KG1 (cell line): ENCODE data around the gene NR2F1-AS1.

Source experiments
- DNase-seq: peaks from one replicate; lab custom pipeline; 2025; lab: John Stamatoyannopoulos, UW

The NR2F1-AS1 gene

DNA sequence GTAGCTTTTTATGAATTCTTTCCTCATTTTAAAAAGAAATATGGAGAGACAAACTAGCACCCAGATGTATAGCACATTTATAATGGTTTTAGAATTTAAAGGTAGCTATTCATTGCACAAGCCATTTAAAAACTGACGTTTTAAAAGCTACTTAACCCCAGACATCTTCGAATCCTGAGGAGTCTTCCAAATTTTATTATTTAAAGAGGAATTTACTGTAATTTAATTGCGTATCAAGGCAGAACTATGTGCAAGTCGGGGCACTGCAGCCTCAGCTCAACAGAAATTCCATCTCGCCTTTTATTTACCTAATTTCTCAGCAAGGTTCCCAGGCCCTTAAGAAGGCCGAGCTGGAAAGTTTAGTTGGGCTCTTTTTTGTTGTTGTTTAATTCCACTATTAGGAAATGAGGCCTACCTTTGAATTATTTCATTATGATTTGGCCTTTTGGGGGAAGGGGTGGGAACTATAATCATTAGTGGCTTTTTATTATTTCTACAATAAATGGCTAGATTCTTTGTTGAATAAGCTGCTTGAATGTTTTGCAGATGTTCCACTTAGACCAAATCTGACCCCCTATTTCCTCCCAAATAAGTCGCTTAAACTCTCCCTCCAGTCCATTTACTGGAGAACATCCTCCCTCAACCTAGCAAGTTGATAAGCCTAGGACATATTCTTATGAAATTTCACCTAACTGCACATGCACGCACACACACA, 22.2 kb upstream of the NR2F1-AS1 start:
- no peak for DNase-seq

DNA sequence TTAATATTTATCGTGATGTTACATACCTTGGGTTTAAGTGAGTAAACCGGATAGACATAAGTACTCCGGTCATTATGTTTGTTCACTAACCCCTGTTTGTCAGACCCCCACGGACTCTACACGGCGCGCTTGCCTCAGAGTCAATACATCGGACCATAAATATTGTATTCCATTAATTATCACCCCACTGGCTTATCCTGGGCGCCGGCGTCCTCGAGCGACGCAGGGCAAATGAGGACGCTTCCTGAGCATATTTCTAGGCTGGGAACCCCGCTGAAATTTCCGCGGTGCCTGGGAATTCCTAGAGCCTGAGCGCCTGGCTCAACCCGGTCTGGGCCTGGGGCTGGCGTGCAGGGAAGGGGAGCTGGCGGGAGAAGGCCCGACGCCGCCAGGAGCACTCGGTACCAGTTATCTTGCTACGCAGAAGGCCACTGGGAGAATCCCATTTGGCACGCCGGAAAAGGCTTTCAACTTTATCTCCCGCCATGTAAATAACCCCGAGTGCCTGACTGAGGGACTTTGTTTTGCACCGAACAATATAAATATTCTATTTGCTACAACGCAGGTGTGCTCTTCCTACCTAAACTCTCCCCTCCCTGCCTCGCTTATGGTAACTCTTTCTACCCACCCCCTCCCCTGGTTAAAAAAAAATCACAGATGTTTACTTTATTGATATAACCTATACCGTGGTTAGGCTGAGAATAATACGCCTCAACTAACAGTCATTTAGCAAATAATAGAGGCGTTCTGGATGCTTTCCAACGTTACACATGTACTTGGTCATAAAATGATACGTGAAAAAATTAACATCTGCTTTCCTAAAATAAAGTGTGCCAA, 21.4 kb upstream of the NR2F1-AS1 start:
- DNase-seq, result no peak

DNA sequence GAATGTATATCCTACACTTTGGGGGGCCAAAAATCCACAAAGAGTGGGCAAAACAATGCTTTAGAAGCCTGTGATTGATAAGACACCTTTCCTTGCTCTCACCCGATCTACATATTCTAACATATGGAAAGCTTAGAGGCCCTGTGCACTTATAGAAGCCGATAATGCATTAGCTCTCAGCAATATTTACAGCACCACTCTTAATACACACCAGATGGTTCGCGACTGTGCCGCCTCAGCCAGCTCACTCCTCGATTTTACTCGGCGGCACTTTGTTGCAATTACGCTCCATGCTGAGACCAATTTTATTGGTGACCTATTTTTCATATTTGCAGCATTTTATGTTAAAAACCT, 20.8 kb upstream of the NR2F1-AS1 start:
- no peak for DNase-seq

DNA sequence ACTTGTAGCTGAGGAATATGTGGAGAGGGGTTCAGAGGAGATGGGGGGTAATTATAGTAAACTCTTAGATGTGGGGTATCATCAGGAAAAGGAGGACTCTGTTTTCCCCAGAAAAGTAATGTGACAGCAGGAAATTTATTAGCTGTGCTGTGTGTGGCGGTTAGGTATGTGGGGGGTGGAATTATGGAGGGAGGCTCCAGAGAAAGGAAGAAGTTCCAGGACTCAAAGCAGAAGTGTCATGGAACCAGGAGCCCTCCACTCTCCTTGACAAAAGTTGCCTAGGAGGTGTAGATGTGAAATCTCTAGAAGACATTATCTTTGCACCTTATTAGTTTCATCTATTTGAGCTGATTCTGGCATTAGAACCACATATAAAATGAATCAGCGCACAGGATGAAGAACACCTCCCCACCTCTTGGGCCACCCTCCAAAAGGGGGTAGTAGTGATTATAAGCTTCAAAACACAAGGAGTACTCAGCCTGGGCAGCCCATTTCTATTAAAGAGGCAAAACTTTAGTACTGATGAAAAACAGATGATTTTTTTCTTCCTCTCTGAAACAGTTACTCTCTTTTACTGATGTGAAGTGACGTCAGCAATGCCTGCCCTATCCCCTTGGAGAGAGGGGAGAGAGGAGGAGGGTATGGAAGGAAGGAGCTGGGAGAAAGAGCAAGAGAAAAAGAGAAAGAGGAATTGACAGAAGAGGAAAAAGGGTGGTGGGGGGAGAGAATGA, 20.2 kb upstream of the NR2F1-AS1 start:
- no peak for DNase-seq

DNA sequence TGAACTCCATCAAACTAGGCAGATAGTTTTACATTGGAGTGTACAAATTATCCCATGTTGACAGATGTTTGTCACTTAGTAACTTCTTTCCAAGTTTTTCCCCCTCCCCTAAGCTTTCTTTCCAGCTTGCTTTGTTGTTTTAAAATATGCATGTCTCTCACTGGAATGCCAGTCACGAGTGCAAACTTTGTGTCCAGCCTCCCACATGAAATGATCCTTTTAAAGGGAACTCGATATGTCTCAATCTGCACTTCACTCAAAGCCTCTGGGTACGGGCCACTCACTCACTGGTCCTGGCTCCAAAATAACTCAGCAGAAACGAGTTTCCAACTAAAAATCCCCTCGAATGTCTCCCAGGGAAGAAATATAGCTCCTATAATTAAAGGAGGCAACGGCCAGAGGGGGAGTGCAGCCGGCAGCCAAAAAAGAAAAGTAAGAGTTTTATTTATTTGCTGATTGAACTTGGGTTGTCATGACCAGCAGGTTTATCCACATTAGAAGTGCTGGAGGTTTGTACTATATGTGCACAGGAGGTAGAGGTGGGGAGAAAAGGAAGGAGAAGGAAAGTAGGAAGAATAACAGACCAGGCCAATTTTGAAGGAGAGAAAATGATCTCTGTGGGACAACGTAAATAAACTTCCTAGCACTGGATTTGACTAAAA, 19.5 kb upstream of the NR2F1-AS1 start:
- no peak for DNase-seq

DNA sequence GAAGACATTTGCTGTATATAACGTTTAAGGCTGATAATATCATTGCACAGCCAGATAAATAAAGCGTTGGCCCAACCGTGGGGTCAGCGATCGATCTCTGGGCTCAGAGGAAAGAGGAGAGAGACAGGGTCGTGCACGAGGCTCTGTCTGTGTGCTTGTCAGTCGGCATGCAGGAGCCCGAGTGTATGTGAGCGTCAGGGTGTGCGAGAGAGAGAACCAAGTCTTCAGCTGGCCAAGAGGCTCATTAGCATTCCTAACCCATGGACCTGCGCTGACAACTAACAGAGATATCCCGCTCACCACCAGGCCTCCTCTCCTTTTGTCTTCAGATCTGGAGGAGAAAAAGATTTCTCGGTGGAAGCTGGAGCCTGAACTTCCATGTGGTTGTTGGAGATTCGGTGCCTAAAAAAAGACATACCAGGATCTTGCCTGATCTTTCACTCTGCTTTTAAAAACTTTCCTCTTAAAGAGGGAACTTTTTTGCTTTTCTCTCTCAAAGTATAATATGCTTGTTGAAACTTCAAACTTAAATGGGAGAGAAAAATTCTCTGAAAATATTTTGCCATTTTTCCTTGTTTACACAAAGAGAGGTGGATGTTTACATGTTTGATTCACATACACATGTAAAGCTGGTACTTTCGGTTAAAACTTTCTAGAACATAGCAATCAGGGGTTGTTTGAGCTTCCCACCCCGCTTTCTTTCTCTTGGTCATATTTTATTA, 18.5 kb upstream of the NR2F1-AS1 start:
- DNase-seq, result no peak

DNA sequence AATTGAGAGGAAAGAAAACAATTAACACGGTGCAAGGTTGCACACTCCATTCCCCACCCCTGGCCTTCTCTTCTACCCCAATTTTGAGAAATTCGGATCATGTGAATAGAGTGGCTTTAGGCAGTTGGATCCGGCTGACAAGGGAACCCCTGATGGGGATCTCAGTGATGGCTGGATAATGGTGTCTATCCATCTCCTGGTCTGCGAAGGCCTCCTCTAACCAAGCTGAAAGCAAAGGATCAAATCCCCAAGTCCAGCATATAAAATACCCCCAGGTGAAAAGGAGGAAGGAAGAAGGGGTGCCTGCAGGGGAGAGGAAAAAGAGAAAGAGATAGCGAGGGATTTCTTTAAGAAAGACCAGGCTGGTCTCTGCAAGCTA, 18.0 kb upstream of the NR2F1-AS1 start:
- no peak for DNase-seq

DNA sequence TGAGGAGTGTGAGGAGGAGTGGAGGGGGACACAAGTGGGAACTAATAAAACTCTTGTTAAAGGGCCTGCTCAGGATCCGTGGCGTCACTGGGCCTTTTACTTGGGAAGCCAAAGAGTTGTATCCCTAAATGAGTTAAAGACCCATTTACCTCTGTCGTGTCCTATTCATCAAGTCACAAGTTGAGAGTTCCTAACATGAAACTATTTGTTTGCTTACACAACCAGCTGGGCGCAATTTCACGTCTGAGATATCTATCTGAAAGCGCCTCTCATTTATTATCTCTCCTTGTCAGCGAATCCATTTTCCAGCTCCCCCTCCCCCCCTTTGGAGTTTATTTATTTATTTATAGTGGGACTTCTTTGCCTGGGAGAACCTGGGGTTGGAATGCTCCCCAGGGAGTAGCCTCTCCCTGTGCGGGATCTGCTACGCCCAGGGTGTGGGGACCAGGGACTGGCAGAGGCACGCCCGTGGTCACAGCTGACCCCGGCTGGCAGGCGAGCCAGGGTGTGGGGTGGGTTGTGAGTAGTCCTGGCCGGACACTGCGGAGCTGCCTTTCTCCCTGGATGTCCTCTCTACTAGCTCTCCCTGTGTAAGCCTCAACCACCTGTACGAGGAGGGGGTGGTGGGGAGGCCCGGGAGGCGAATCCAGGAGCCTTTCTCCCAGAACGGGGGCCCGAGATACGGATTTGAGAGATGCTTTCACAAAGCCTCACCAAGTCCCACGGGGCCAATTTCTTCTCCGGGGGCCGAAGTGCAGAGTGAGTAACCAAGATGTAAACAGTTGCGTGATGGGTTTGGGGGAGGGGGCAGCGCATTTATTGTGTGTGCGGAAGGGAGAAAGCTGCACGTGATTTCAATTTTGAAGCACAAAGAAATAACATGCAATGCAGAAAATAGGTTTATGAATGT, 17.3 kb upstream of the NR2F1-AS1 start:
- DNase-seq, result no peak

DNA sequence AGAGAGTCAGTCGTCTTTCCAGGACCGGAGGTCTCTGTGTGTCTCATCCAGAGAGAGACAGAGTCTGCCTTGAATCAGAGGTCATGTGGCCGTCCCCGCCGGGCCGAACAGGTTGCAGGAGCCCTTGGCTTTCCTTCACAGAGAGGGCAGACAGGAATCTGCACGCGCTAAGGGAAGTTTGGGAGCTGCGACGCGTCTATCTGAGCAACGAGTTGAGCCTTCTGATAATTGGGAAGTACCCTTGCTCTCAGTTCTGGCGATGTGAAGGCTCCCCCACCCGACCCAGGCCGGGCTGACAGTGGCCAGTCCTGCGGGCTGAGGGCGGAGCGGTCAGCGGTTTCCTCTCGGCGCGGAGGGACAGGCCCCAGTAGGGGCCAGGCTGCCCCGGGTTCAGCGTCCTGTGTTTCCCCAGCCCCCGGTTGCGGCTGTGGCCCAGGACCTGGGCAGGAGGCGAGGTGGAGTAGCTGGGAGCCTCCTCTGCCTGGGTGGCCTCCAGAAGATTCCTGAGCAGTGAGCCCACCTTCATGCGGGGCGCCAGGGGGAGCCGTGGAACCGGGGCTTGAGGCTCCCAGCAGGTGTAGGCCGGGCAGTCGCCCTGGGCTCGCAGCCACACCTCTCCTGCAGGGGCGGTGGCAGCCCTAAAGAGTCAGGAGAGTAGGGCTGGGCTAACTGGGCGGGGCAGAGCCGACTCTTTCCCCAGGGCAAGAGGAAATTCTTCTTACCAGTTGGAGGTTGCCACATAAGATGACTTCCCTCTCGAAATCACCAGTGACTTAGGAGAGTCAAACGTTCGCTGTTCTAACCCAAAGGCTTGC, 15.9 kb upstream of the NR2F1-AS1 start:
- no peak for DNase-seq

DNA sequence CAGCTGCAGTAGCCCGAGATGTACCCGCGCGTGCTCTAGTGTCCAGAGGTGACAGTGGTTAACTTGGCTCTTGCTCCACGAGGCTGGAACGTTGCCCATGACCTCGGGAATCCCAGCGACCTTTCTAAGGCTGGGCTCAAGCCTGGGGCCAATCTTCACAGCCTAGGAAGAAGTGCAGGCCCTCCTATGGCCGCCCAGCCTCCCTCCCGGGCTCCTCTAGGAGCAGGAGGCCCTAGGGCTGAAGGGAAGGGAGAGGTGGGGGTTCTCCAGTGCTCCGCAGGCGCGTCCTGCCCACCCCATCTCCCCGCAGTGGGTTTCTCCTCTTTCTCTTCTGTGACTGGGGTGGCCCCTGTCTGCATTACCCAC, 15.3 kb upstream of the NR2F1-AS1 start:
- no peak for DNase-seq

DNA sequence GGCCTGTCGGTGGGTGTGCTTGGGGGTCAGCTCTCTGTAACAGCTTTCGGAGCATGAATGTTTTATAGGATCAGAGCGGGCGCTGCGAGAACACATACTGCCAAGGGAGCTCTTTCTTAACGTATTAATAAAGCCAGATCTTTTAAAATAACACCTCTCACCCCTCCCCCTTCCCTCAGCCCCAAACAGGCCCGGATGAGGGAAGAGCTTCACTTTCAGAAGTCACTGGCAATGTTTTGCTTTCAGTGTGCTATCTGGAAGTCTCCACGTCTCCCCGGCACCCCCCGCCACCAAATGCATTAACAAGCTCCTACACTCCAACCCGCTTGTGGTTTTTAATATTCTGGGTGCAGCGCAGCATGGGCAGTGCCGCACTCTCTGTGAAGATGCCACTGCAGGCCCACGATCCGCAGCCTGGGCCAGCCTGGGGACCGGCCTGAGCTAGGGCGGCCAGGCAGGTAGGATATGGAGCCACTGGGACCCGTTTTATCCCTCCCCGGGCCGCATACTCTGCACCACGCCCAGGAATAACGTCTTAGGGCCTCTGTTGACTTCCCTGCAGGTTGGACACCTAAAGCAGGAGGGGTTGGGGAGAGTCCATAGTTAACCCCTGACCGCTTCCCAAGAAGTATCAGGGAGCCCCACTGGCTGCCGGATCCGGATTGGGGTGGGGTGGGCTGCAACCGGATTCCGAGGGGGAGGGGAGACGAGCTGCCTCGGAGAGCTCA, 14.6 kb upstream of the NR2F1-AS1 start:
- DNase-seq, result no peak

DNA sequence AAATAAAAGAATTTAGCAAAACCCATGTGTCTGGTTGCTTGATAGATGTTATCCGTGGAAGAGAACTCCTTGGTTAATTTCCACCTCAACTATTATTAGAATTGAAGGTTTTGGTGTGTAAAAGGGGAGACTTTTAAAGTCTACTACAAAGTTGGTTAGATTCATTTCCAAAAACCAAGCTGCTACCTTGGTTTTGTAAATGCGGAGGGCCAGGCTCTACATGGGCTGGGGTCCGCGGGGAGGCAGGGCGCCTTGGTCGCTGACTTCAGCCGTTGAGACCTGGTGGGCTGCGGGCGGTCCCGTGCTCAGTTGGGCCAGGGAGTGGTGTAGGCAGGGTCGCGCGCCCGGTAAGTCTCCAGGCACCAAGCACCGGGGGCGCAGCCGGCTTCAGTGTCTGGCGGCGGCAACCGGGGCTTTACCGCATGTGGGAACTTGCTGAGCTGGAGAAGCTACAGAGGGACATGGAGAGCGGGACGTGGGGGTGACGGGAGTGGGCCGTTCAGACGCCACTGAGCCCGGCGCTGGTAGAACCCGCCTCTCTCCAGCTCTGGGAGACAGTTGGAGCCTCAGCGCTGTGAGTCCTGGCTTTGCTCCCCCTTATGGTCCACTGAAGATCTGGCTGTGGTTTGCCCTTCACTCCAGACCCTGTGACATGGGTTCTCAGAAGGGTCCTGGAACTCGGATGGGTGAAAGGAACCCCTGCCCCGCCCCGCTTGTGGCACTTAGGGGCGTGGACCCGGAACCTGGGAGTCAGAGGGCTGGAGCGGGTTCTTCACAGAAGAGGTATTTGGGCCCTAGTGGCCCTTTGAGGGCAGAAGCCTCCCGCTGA, 13.8 kb upstream of the NR2F1-AS1 start:
- no peak for DNase-seq

DNA sequence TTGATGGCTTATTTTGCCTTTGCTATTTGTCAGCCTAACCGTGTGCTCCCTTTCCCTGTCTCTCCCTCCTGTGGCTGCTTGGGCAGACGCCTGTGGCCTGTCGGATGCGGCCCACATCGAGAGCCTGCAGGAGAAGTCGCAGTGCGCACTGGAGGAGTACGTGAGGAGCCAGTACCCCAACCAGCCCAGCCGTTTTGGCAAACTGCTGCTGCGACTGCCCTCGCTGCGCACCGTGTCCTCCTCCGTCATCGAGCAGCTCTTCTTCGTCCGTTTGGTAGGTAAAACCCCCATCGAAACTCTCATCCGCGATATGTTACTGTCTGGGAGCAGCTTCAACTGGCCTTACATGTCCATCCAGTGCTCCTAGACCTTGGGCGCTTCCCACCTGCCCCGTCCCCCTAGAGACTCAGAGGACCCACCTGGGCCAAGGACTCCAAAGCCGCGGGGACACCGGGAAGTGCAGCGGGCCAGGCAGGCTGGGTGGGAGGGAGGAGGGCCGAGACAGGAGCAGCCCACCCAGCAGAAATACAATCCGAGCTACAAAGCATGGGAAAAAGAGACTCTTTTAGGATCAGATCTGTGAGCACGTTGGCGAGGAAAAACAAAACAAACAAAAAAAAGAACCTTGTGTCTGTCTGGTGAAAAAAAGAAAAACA, 12.6 kb upstream of the NR2F1-AS1 start:
- no peak for DNase-seq

DNA sequence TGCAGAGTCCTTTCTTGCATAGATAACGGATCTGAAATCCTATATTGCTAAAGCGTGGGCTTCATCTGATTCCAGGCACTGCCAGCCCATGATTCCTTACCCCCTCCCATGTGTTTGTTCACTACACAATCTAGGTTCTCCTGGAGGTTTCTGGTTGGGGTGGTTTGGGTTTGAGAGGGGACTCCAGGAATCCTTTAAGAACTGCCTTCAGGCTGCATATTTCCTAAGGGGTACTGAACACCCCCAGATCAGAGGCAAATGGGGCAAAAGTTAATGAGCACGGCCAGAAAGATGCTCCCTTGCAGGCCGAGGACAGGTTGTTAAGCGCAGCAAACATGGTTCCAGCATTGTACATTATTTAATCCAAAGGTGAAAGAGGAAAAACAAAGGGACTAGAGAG, 11.9 kb upstream of the NR2F1-AS1 start:
- no peak for DNase-seq

DNA sequence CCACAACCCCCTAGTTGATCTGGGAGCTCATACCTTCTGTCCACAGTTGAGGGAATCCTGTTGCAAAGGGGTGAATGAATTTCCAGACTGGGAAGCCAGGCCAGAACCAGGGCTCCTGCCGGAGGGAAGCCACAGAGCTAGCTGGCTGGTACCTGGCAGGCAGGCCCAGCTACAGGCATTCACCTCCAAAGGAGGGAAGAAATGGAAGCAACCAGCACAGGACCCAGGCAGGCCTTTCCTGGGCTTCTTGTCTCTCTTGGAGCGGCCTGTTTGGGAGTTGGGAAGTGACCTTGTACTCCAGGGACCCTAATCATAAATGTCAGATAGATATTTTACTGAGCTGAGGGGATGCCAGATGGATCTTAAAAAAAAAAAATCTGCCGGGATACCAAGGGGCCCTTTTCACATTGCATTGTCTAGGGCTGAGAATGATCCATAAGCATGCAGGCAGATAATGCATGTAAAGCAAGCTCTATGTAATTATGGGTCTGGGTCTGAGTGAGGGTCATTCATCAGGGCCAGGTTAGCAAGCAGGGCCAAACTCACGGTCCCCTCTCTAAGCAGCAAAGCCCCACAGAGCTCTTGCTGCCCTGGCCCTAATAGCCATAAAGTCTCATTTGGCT, 10.4 kb upstream of the NR2F1-AS1 start:
- no peak for DNase-seq

DNA sequence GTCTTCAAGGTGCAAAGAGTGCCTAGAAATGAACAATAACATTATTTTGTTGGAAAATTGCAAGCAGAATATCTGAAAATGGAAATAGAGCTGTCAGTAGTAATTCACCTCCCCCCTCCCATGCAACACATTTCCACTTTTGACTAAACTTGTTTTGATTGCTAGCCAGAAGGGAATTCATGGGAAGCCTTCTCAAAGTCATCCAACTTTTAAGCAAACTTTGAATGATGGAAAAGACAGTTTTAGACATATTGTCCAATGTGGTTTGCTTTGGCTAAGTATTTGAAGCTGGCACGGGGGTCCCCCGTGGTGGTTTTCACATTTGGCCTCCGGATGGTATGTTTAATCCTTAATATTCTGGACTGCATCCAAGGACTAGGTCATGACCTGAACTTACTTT, 9.5 kb upstream of the NR2F1-AS1 start:
- DNase-seq, result no peak

DNA sequence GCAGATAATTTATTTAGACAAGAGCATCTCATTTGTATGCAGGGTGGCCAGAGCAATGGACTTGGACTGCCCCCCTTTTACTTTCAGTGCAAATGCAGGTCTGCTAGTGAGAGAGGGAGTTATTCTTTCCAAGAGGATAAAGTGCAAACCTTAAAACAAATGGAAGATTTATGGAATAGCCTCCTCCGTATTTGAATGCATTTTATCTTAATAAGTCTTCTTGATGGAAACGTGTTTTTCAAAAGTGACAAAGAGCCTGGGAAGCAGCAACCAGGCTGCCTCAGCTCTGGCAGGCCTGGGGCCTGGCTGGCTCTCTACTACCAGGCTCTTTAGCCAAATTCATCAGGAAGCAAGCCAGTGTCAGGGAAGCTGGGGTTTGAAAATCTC, 8.8 kb upstream of the NR2F1-AS1 start:
- DNase-seq, result no peak
